Caco-2 (cell line): ENCODE data around the gene HLA-DMB. TPM values are rescaled to one million over a fixed set of nuclear protein-coding genes. Genes with fewer than 3 reads are reported as not detected.

Experiments used
- BruUV-seq: library from RNA; stranded (reverse); fragments of 400-500 nt; replicated peaks from 2 replicates; lab custom pipeline; 2021; lab: Mats Ljungman, UMichigan
- CTCF ChIA-PET: fragments of 300-600 bp; sonication (Branson Sonifier 250); formaldehyde crosslinking; loops from one replicate; lab custom pipeline; 2022; ENCODE audit warnings: antibody characterized with exemption; lab: Charles Lee
- POLR2A ChIA-PET: fragments of 300-600 bp; sonication (Branson Sonifier 250); formaldehyde crosslinking; loops from one replicate; lab custom pipeline; 2022; ENCODE audit warnings: antibody characterized with exemption; lab: Charles Lee
- DNase-seq, 2 experiments: peaks; one replicate each; pipeline versions ENCODE4 v3.0.0 to v3.0.0-alpha.2; 2020 to 2022
- H3K27me3 ChIP-seq: replicated peaks from 2 replicates; pipeline ENCODE4 v1.6.0; 2011; ENCODE audit warnings: low read length; ENCODE audit not compliant: control insufficient read depth, insufficient read depth
- H3K36me3 ChIP-seq: 2 replicates; pipeline ENCODE4 v1.5.1; 2011; ENCODE audit warnings: low read length; ENCODE audit not compliant: control insufficient read depth, insufficient read depth
- H3K4me1 ChIP-seq: fragments of 250-450 bp; sonication (Bioruptor Pico); 2 replicates; pipeline ENCODE4 v1.5.1; 2020; ENCODE audit warnings: mild to moderate bottlenecking
- H3K4me3 ChIP-seq: 2 replicates; pipeline ENCODE4 v1.5.1; 2011; ENCODE audit warnings: low read depth, mild to moderate bottlenecking, control low read depth, low read length
- H3K9me3 ChIP-seq: fragments of 250-450 bp; sonication (Bioruptor Pico); 2 replicates; pipeline ENCODE4 v1.5.1; 2020; ENCODE audit warnings: mild to moderate bottlenecking, moderate library complexity
- H3K27ac Mint-ChIP-seq: one replicate; pipeline ENCODE4 v1.8.0; 2022; ENCODE audit warnings: mixed read lengths; ENCODE audit not compliant: unreplicated experiment
- H3K27me3 Mint-ChIP-seq: one replicate; pipeline ENCODE4 v1.8.0; 2022; ENCODE audit warnings: mixed read lengths; ENCODE audit not compliant: insufficient read depth, unreplicated experiment
- H3K36me3 Mint-ChIP-seq: one replicate; pipeline ENCODE4 v1.8.0; 2022; ENCODE audit warnings: mild to moderate bottlenecking, mixed read lengths; ENCODE audit not compliant: insufficient read depth, unreplicated experiment
- H3K4me1 Mint-ChIP-seq: one replicate; pipeline ENCODE4 v1.8.0; 2022; ENCODE audit warnings: low read depth, mixed read lengths; ENCODE audit not compliant: unreplicated experiment
- H3K4me3 Mint-ChIP-seq: one replicate; pipeline ENCODE4 v1.8.0; 2022; ENCODE audit warnings: mild to moderate bottlenecking, moderate library complexity, mixed read lengths; ENCODE audit not compliant: unreplicated experiment
- H3K9me3 Mint-ChIP-seq: one replicate; pipeline ENCODE4 v1.8.0; 2022; ENCODE audit warnings: mixed read lengths; ENCODE audit not compliant: unreplicated experiment
- intact Hi-C: fragments of 100-400 bp; cut with micrococcal nuclease; formaldehyde crosslinking; loops from one replicate; pipeline ENCODE4 v1.10.0; 2022; ENCODE audit not compliant: unreplicated experiment
- total RNA-seq: library from RNA; stranded (reverse); gene quantifications from 2 replicates; pipeline ENCODE4 v1.2.3, GENCODE V29; 2022
- TF ChIP-seq, protein P1 (sequence below), 2 experiments: fragments of 200-600 bp in 1 of 2; IDR thresholded peaks; 1 replicate in 1 of 2; 2 replicates in 1 of 2; pipeline versions ENCODE4 v1.5.1 to v1.8.0; 2011 to 2022; ENCODE audit warnings: antibody characterized with exemption in 1 of 2, control low read depth in 1 of 2, inconsistent platforms in 1 of 2, low read depth in 1 of 2, low read length in 1 of 2, mild to moderate bottlenecking in 1 of 2, moderate library complexity in 1 of 2; ENCODE audit not compliant: insufficient read depth in 1 of 2, severe bottlenecking in 1 of 2, unreplicated experiment in 1 of 2

The HLA-DMB gene
- total RNA-seq, 1 experiment from 2014 or later, result not detected

- DNase-seq, result no peak
- H3K9me3 ChIP-seq, result peaks cover 9% of the 10 kb centered on the region
- ChIA-PET CTCF (interaction anchor here (2.4 kb wide), 1 partner anchor 17 kb away, joined by 6 read pairs; no protein-coding TSS in a partner anchor), POLR2A (no interaction called here)
- H3K4me3 ChIP-seq, result no peak overlapping the region
- H3K4me3 Mint-ChIP-seq, result no peak overlapping the region
- intact Hi-C loops, result no loop called here
- no TSS peak for BruUV-seq
- H3K27ac Mint-ChIP-seq, result no peak overlapping the region
- H3K4me1 Mint-ChIP-seq, result peaks cover 7% of the 10 kb centered on the region
- TF ChIP-seq, protein P1, sequence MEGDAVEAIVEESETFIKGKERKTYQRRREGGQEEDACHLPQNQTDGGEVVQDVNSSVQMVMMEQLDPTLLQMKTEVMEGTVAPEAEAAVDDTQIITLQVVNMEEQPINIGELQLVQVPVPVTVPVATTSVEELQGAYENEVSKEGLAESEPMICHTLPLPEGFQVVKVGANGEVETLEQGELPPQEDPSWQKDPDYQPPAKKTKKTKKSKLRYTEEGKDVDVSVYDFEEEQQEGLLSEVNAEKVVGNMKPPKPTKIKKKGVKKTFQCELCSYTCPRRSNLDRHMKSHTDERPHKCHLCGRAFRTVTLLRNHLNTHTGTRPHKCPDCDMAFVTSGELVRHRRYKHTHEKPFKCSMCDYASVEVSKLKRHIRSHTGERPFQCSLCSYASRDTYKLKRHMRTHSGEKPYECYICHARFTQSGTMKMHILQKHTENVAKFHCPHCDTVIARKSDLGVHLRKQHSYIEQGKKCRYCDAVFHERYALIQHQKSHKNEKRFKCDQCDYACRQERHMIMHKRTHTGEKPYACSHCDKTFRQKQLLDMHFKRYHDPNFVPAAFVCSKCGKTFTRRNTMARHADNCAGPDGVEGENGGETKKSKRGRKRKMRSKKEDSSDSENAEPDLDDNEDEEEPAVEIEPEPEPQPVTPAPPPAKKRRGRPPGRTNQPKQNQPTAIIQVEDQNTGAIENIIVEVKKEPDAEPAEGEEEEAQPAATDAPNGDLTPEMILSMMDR (IDR thresholded peaks at IDR 0.05; ENCODE audit: insufficient read depth in 1 of 2, low read depth in 1 of 2, low read length in 1 of 2, severe bottlenecking in 1 of 2, unreplicated experiment in 1 of 2), result no peak
- H3K9me3 Mint-ChIP-seq, result no peaks in the 10 kb centered on the region
- H3K36me3 Mint-ChIP-seq, result peaks cover 9% of the 10 kb centered on the region
- H3K27me3 Mint-ChIP-seq, result peaks cover 7% of the 10 kb centered on the region
- no peaks in the 10 kb centered on the region for H3K36me3 ChIP-seq
- no peaks in the 10 kb centered on the region for H3K27me3 ChIP-seq
- H3K4me1 ChIP-seq, result no peaks in the 10 kb centered on the region
Observed at GRCh38 chr6:32950010-32950409, 9.2 kb upstream of the HLA-DMB start.

- BruUV-seq, result no TSS peak
- Mint-ChIP-seq H3K36me3 (peaks cover 7% of the 10 kb centered on the region), H3K9me3 (no peaks in the 10 kb centered on the region), H3K4me3 (no peak overlapping the region), H3K27ac (no peak overlapping the region), H3K4me1 (peaks cover 7% of the 10 kb centered on the region), H3K27me3 (peaks cover 7% of the 10 kb centered on the region)
- TF ChIP-seq, protein P1 (IDR thresholded peaks at IDR 0.05; ENCODE audit: insufficient read depth in 1 of 2, low read depth in 1 of 2, low read length in 1 of 2, severe bottlenecking in 1 of 2, unreplicated experiment in 1 of 2), result no peak
- POLR2A ChIA-PET, result no interaction called here
- no peak overlapping the region for H3K4me3 ChIP-seq
- no peak for DNase-seq
- H3K36me3 ChIP-seq, result no peaks in the 10 kb centered on the region
- CTCF ChIA-PET, result interaction anchor here (0.6 kb wide), 1 partner anchor 55 kb away, joined by 4 read pairs; no protein-coding TSS in a partner anchor
- H3K9me3 ChIP-seq, result peaks cover 9% of the 10 kb centered on the region
- no peaks in the 10 kb centered on the region for H3K27me3 ChIP-seq
- no peaks in the 10 kb centered on the region for H3K4me1 ChIP-seq
- intact Hi-C loops, result loop anchor here (2.0 to 5.0 kb wide), 2 partner anchors 54 to 112 kb away; partner anchors contain the start of gene TAP2
Observed at GRCh38 chr6:32949113-32949512, 8.3 kb upstream of the HLA-DMB start.

DNA sequence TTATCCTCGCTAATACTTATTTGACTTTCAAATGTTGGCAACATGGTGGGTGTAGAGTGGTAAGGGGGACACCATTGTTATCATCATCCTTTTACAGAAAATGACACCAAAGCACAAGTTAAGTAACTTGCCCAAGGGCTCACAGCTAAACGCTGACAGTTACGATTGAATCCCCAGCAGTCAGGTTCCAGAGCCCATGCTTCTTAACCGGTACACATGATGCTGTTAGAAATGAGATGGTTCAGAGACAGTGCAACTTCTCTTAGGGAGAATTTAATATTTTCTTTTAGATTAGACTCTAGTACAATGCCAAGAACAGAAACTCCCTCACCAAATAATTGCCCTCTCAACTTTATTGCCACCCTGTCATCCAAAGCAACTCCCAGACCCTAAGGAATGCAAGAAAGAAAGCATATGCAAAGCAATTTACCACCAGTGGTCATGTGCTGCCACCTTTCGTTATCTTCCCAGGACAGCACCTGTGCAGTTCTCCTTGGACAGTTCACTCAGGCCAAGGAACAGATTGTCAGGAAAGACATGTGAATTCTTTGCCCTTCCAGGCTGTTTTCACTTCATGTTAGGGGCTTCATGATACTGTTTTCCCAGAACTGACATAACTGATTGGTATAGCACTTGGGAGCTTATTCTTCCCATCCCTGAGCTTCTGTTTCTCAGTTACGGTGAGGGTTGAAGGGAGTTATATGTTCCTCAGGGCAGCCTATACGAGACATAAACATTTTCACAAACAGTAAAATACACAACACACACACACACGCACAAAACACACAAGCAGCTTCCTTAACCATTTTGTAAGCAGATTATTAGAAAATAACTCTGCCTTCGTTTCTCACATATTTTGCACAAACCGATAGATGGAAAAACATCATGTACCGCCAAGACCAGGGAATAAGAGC lies 7.0 kb upstream of the HLA-DMB start:
- Histone ChIP-seq H3K4me3 (no peak overlapping the region), H3K4me1 (no peaks in the 10 kb centered on the region), H3K36me3 (no peaks in the 10 kb centered on the region), H3K27me3 (no peaks in the 10 kb centered on the region), H3K9me3 (peaks cover 9% of the 10 kb centered on the region)
- no TSS peak for BruUV-seq
- H3K27ac Mint-ChIP-seq, result no peak overlapping the region
- CTCF ChIA-PET, result interaction anchor here (0.6 to 1.8 kb wide), 5 partner anchors 14 to 122 kb away, joined by 3 to 5 read pairs (median 3); partner anchors contain the start of gene TAP2
- TF ChIP-seq, protein P1 (IDR thresholded peaks at IDR 0.05; ENCODE audit: insufficient read depth in 1 of 2, low read depth in 1 of 2, low read length in 1 of 2, severe bottlenecking in 1 of 2, unreplicated experiment in 1 of 2), result peak; percentile 69 to 78
- no peaks in the 10 kb centered on the region for H3K36me3 Mint-ChIP-seq
- H3K4me1 Mint-ChIP-seq, result no peaks in the 10 kb centered on the region
- intact Hi-C loops, result loop anchor here (1.0 to 5.0 kb wide), 4 partner anchors 15 to 111 kb away; partner anchors contain the start of gene TAP2
- H3K9me3 Mint-ChIP-seq, result no peaks in the 10 kb centered on the region
- POLR2A ChIA-PET, result no interaction called here
- H3K4me3 Mint-ChIP-seq, result no peak overlapping the region
- peak; percentile 62 to 73 for DNase-seq
- peaks cover 7% of the 10 kb centered on the region for H3K27me3 Mint-ChIP-seq
